Loucy (cell line): ENCODE measurements around the gene LIN9.

Source experiments
- H2AFZ ChIP-seq: fragments of 200-600 bp; sonication (generic); 2 replicates; pipeline ENCODE4 v1.6.0; 2016; ENCODE audit warnings: antibody characterized with exemption, mild to moderate bottlenecking, low read length, moderate library complexity
- H3F3A ChIP-seq: fragments of 200-600 bp; 2 replicates; pipeline ENCODE4 v1.6.0; 2016; ENCODE audit warnings: antibody characterized with exemption, low read depth, mild to moderate bottlenecking
- H3K27me3 ChIP-seq: fragments of 200-600 bp; sonication (generic); 2 replicates; pipeline ENCODE4 v1.6.1; 2014; ENCODE audit warnings: low read length, mild to moderate bottlenecking; ENCODE audit not compliant: insufficient read depth, poor library complexity, severe bottlenecking
- H3K36me3 ChIP-seq: fragments of 200-600 bp; sonication (generic); 2 replicates; pipeline ENCODE4 v1.6.1; 2016; ENCODE audit warnings: low read length; ENCODE audit not compliant: insufficient read depth
- H3K4me1 ChIP-seq: fragments of 200-600 bp; sonication (generic); 2 replicates; pipeline ENCODE4 v1.5.1; 2014; ENCODE audit warnings: low read length, mild to moderate bottlenecking; ENCODE audit not compliant: insufficient read depth, poor library complexity, severe bottlenecking
- H3K4me2 ChIP-seq: fragments of 200-600 bp; sonication (generic); 2 replicates; pipeline ENCODE4 v1.6.0; 2014; ENCODE audit warnings: antibody characterized with exemption, low read length, low read depth, mild to moderate bottlenecking; ENCODE audit not compliant: poor library complexity, severe bottlenecking
- H3K4me3 ChIP-seq: fragments of 200-600 bp; sonication (generic); 2 replicates; pipeline ENCODE4 v1.5.1; 2014; ENCODE audit warnings: low read length, mild to moderate bottlenecking, mixed read lengths; ENCODE audit not compliant: poor library complexity, severe bottlenecking
- H3K79me2 ChIP-seq: fragments of 200-600 bp; sonication (generic); 2 replicates; pipeline ENCODE4 v1.6.1; 2014; ENCODE audit warnings: low read length; ENCODE audit not compliant: insufficient read depth
- H3K9ac ChIP-seq: fragments of 200-600 bp; sonication (generic); 2 replicates; pipeline ENCODE4 v1.6.0; 2014; ENCODE audit warnings: mild to moderate bottlenecking, low read depth, low read length, moderate library complexity; ENCODE audit not compliant: poor library complexity, severe bottlenecking
- H3K9me2 ChIP-seq: fragments of 200-600 bp; sonication (generic); replicated peaks from 2 replicates; pipeline ENCODE4 v1.6.1; 2016; ENCODE audit warnings: low read depth, low read length, mixed read lengths
- H3K9me3 ChIP-seq: fragments of 200-600 bp; sonication (generic); 2 replicates; pipeline ENCODE4 v1.6.1; 2014; ENCODE audit warnings: mild to moderate bottlenecking, antibody characterized with exemption, low read length, low read depth; ENCODE audit not compliant: insufficient read depth
- H4K20me1 ChIP-seq: fragments of 200-600 bp; sonication (generic); 2 replicates; pipeline ENCODE4 v1.6.0; 2014; ENCODE audit warnings: antibody characterized with exemption, low read length, mild to moderate bottlenecking; ENCODE audit not compliant: insufficient read depth, poor library complexity, severe bottlenecking
- EZH2phosphoT487 ChIP-seq: fragments of 200-600 bp; IDR thresholded peaks from 2 replicates; pipeline ENCODE4 v1.6.1; 2018; ENCODE audit warnings: antibody characterized with exemption, mild to moderate bottlenecking, moderate library complexity, borderline replicate concordance
- TF ChIP-seq, protein P1 (sequence below): fragments of 200-600 bp; sonication (generic); conservative IDR thresholded peaks from 2 replicates; pipeline ENCODE4 v1.5.1; 2014; ENCODE audit warnings: mild to moderate bottlenecking, antibody characterized with exemption, low read length

Gene LIN9

DNA sequence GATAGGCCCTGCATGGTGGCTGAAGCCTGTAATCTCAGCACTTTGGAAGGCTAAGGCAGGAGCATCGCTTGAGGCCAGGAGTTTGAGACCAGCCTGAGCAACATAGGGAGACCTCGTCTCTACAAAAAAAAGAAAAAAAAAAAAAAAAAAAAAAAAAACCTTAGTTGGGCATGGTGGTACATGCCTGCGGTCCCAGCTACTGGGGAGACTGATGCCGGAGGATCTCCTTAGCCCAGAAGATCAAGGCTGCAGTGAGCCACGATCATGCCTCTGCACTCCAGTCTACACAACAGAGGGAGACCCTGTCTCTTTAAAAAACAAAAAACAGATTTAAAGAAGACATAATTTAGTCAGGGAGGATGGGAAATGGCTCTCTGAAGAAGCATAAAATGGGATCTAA is 3.8 kb downstream of the LIN9 start:
- Histone ChIP-seq H3K4me2 (peak overlapping the region; percentile 89), H4K20me1 (peaks cover 31% of the 10 kb centered on the region), H3K9ac (peak overlapping the region; percentile 60)

DNA sequence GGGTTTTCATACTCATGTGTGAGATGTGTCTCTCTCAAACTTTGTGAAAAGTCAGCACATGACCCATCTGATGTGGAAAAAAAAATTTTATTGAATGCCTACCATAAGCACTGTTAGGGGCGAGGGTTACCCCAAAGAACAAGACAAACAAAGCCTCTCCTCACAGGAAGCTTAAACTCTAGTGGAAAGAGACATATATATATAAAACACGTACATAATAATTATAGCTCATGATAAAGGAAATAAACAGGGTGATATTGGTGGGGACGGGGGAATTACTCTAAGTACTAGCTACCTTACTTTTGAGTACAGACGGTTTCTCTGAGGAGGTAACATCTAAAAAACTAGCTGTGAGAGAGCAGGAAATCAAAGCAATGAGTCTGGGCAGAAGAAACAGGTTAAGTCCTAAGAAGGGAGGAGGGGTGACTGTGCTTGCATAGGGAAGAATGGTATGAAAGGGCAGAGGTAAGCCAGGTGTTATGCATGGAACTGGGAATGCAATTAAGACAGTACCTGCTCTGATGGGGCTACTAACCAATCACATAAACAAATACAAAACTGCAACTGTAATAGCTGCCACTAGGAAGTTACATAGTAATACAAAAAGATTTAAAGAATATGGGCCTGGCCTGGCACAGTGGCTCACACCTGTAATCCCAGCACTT is 4.5 kb downstream of the LIN9 start:
- Histone ChIP-seq H3F3A (no peaks in the 10 kb centered on the region), H3K9ac (peak overlapping the region; percentile 60), H3K9me2 (no peaks in the 10 kb centered on the region), H3K4me1 (peaks cover 55% of the 10 kb centered on the region), H3K4me2 (peak overlapping the region; percentile 89), H4K20me1 (peaks cover 31% of the 10 kb centered on the region), H3K36me3 (peaks cover 6% of the 10 kb centered on the region; the same call in 1 of the 2 replicates), H3K4me3 (no peak overlapping the region), H3K27me3 (no peaks in the 10 kb centered on the region), H2AFZ (no peak overlapping the region), H3K79me2 (peaks cover 95% of the 10 kb centered on the region), H3K9me3 (no peaks in the 10 kb centered on the region)
- TF ChIP-seq, protein P1, sequence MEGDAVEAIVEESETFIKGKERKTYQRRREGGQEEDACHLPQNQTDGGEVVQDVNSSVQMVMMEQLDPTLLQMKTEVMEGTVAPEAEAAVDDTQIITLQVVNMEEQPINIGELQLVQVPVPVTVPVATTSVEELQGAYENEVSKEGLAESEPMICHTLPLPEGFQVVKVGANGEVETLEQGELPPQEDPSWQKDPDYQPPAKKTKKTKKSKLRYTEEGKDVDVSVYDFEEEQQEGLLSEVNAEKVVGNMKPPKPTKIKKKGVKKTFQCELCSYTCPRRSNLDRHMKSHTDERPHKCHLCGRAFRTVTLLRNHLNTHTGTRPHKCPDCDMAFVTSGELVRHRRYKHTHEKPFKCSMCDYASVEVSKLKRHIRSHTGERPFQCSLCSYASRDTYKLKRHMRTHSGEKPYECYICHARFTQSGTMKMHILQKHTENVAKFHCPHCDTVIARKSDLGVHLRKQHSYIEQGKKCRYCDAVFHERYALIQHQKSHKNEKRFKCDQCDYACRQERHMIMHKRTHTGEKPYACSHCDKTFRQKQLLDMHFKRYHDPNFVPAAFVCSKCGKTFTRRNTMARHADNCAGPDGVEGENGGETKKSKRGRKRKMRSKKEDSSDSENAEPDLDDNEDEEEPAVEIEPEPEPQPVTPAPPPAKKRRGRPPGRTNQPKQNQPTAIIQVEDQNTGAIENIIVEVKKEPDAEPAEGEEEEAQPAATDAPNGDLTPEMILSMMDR: no peak
- no peak for TF ChIP-seq EZH2phosphoT487

More for the DNA sequence above, 3.8 kb downstream of the LIN9 start:
- peaks cover 2% of the 10 kb centered on the region; the same call in 1 of the 2 replicates for H3K36me3 ChIP-seq
- no peaks in the 10 kb centered on the region for H3K9me3 ChIP-seq
- peaks cover 60% of the 10 kb centered on the region for H3K4me1 ChIP-seq
- TF ChIP-seq EZH2phosphoT487: no peak
- TF ChIP-seq, protein P1: no peak
- H3F3A ChIP-seq: no peaks in the 10 kb centered on the region
- H3K79me2 ChIP-seq: peaks cover 96% of the 10 kb centered on the region
- H3K9me2 ChIP-seq: no peaks in the 10 kb centered on the region
- no peak overlapping the region for H2AFZ ChIP-seq
- no peaks in the 10 kb centered on the region for H3K27me3 ChIP-seq
- H3K4me3 ChIP-seq: peak overlapping the region; percentile 47

DNA sequence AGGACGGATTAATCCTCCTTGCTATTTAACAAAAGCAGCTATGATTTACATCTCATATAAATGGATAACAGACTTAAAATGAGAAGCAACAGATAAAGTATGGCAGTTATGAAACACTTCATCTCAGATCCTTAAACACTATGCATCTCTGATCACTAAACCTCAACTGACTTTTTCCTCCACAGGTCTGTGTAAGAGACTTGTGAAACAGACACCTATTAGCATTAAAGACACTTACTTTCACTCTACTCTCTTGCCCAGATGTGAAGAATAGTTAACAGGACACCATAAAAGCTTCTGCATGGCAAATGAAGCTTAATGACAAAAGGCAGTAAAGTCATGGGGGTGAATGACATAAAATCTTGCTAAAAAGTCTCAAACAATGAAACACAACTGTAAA is 6.2 kb downstream of the LIN9 start:
- TF ChIP-seq, protein P1: no peak
- TF ChIP-seq EZH2phosphoT487: no peak
- Histone ChIP-seq H3K79me2 (peaks cover 82% of the 10 kb centered on the region), H3K9ac (no peak overlapping the region), H3K4me3 (no peak overlapping the region), H3F3A (no peaks in the 10 kb centered on the region), H3K36me3 (peaks cover 19% of the 10 kb centered on the region; the same call in 1 of the 2 replicates), H4K20me1 (peaks cover 26% of the 10 kb centered on the region), H3K27me3 (no peaks in the 10 kb centered on the region), H3K9me3 (no peaks in the 10 kb centered on the region), H3K4me2 (peak overlapping the region; percentile 89), H2AFZ (no peak overlapping the region), H3K9me2 (no peaks in the 10 kb centered on the region), H3K4me1 (peaks cover 51% of the 10 kb centered on the region)
